ENCODE data around the gene THADA. TPM values are rescaled to one million over a fixed set of nuclear protein-coding genes. Genes with fewer than 3 reads are reported as not detected.
"Not testable (repeated sequence)": the region's sequence is repeated elsewhere in the genome, so short reads cannot be mapped to it uniquely, and the experiment has no call there.

THADA gene
- total RNA-seq, 2 donors from 2014 or later, result 14.5 to 16.1 TPM

DNA sequence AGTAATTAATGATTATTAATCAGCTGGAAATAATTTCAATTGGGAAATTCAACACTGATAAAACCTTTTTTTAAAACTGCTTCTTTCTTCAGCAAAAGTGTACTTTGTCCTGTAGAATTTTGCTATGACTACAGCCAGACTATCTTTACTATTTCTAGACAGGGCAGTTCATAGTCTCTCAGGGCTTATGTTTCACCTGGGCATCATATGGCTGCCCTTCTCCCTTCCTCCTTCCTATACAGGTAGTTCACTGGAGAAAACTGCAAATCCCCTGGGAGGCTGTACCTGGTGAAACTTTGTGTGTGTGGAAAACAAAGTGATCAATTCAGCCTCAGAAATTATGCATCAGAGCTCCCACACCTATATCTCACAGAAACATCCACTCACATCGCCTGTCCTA lies 38.6 kb downstream of the THADA start:
- no peak for DNase-seq (ENCODE audit: low spot score)
- Histone ChIP-seq H3K27me3 (no peaks in the 10 kb centered on the region), H3K4me1 (no peaks in the 10 kb centered on the region), H3K36me3 (peaks cover 21% of the 10 kb centered on the region), H3K27ac (no peak overlapping the region), H3K9me3 (no peaks in the 10 kb centered on the region), H3K4me3 (no peak overlapping the region)
- TF ChIP-seq, protein P1, sequence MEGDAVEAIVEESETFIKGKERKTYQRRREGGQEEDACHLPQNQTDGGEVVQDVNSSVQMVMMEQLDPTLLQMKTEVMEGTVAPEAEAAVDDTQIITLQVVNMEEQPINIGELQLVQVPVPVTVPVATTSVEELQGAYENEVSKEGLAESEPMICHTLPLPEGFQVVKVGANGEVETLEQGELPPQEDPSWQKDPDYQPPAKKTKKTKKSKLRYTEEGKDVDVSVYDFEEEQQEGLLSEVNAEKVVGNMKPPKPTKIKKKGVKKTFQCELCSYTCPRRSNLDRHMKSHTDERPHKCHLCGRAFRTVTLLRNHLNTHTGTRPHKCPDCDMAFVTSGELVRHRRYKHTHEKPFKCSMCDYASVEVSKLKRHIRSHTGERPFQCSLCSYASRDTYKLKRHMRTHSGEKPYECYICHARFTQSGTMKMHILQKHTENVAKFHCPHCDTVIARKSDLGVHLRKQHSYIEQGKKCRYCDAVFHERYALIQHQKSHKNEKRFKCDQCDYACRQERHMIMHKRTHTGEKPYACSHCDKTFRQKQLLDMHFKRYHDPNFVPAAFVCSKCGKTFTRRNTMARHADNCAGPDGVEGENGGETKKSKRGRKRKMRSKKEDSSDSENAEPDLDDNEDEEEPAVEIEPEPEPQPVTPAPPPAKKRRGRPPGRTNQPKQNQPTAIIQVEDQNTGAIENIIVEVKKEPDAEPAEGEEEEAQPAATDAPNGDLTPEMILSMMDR (IDR thresholded peaks at IDR 0.05), result no peak

DNA sequence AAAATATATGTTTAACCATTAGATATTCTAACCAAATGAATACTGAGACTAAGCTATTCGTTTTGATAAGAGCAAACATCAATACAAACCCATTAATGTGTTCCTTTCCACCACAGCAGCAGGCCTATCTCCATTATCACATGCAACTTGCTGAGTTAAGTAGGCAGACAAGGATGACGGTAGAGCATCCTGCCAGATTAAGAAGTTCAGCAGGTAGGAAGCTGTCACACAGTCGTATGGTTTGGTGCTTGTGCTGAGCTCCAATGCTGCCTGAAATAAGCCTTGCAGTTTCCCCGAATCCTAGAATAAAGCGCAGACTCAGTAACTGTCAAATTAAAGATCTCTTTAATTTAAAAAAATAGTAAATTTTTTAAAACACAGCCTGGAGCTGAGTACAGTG lies 39.6 kb downstream of the THADA start:
- Histone ChIP-seq H3K27ac (no peak overlapping the region), H3K36me3 (peaks cover 29% of the 10 kb centered on the region), H3K9me3 (no peaks in the 10 kb centered on the region), H3K4me1 (no peaks in the 10 kb centered on the region), H3K4me3 (no peak overlapping the region), H3K27me3 (no peaks in the 10 kb centered on the region)
- TF ChIP-seq, protein P1 (IDR thresholded peaks at IDR 0.05), result no peak
- DNase-seq (ENCODE audit: low spot score), result no peak

DNA sequence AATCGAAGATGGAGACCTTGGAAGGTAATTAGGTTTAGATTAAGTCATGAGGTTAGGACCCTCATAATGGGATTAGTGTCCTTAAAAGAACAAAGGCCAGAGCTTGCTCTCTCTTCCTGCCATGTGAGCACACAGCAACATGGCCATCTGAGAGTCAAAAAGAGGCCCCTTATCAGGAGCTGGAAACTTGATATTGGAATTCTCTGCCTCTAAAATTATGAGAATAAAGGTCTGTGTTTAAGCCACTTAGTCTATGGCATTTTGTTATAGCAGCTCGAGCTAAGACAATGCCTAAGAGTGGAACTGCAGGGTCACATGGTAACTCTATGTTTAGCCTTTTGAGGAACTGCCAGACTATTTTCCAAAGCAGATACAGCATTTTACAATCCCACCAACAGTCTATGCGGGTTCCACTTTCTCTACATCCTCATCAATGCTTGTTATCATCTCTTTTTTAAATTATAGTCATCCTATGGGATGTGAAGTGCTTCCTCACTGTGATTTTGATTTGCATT lies 42.4 kb downstream of the THADA start:
- H3K27ac ChIP-seq, result no peak overlapping the region
- H3K9me3 ChIP-seq, result no peaks in the 10 kb centered on the region
- no peaks in the 10 kb centered on the region for H3K4me1 ChIP-seq
- H3K4me3 ChIP-seq, result no peak overlapping the region
- no peak for DNase-seq (ENCODE audit: low spot score)
- TF ChIP-seq, protein P1 (IDR thresholded peaks at IDR 0.05), result no peak
- peaks cover 43% of the 10 kb centered on the region for H3K36me3 ChIP-seq
- no peaks in the 10 kb centered on the region for H3K27me3 ChIP-seq

DNA sequence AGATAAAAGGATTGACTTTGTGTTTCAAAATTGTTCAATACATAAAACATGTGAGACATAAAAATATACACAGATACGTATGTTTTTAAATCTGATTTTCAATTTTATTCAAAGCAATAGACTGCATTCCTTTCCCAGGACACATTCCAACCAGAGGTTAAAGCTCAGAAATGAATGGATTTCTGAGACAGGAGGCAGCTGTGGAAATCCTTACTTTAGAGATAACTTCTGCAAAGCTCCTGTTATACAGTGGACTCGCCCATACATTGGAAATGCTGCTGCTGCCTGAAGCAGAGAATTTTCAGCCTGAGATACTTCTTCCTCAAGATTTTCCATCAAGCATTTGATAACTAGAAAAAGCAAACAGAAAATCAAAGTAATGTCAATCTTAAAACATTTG lies 43.8 kb downstream of the THADA start:
- H3K4me1 ChIP-seq, result no peaks in the 10 kb centered on the region
- TF ChIP-seq, protein P1 (IDR thresholded peaks at IDR 0.05), result no peak
- peaks cover 45% of the 10 kb centered on the region for H3K36me3 ChIP-seq

DNA sequence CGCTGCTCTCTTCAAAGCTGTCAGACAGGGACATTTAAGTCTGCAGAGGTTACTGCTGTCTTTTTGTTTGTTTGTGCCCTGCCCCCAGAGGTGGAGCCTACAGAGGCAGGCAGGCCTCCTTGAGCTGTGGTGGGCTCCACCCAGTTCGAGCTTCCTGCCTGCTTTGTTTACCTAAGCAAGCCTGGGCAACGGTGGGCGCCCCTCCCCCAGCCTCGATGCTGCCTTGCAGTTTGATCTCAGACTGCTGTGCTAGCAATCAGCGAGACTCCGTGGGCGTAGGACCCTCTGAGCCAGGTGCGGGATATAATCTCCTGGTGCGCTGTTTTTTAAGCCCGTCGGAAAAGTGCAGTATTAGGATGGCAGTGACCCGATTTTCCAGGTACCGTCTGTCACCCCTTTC lies 47.5 kb downstream of the THADA start:
- H3K9me3 ChIP-seq; H3K4me3 ChIP-seq; H3K4me1 ChIP-seq; DNase-seq (ENCODE audit: low spot score); H3K27me3 ChIP-seq; H3K27ac ChIP-seq: not testable (repeated sequence)
- H3K36me3 ChIP-seq, result peaks cover 28% of the 10 kb centered on the region

More for the DNA sequence above, 43.8 kb downstream of the THADA start:
- no peaks in the 10 kb centered on the region for H3K27me3 ChIP-seq
- H3K4me3 ChIP-seq, result no peak overlapping the region
- no peaks in the 10 kb centered on the region for H3K9me3 ChIP-seq
- no peak for DNase-seq (ENCODE audit: low spot score)
- H3K27ac ChIP-seq, result no peak overlapping the region

DNA sequence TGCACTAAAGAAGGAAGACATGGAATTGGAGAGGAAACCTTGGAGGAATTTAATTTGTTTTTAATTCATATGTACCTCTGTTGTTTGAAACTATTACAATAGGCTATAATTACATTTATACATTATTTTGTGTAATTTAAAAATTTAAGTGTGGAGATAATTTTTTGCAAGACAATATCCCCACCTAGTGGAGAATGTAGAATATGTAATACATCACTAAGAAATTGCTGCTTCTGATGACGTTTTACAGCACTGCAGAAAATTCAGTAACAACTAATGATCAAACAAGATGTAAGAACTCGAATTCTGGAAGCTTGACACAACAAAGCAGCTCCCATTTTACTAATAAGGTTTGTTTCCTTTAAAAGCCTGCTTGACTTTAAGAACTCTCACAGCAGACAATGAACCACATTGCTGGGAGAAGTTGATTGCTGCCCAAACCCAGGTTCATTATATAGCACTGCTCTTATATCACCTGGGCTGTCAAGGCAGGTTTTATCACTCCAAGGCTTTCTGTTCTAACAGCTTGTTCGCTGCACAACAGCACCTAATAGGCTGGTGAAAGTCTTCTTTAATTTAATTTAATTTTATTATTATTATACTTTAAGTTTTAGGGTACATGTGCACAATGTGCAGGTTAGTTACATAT lies 53.4 kb downstream of the THADA start:
- TF ChIP-seq, protein P1 (IDR thresholded peaks at IDR 0.05), result peak; percentile 47 to 71
- Histone ChIP-seq H3K9me3 (no peaks in the 10 kb centered on the region), H3K27me3 (no peaks in the 10 kb centered on the region), H3K4me1 (no peaks in the 10 kb centered on the region), H3K4me3 (no peak overlapping the region), H3K27ac (no peak overlapping the region), H3K36me3 (no peaks in the 10 kb centered on the region)
- no peak for DNase-seq (ENCODE audit: low spot score)

Data from right atrium auricular region (tissue), 2 donors.